DOHH2 (cell line): Measurements from ENCODE around the gene ARL11.

Source experiments
- H3F3A ChIP-seq: fragments of 200-600 bp; sonication (generic), shearing (Covaris generic); 2 replicates; pipeline ENCODE4 v1.6.0; 2016; ENCODE audit warnings: antibody characterized with exemption, mild to moderate bottlenecking; ENCODE audit not compliant: control insufficient read depth, insufficient read depth
- H3K27ac ChIP-seq: fragments of 200-600 bp; sonication (generic); 2 replicates; pipeline ENCODE4 v1.5.1; 2014; ENCODE audit warnings: low read depth, mild to moderate bottlenecking, low read length, moderate library complexity
- H3K27me3 ChIP-seq: fragments of 200-600 bp; sonication (generic); 2 replicates; pipeline ENCODE4 v1.6.1; 2014; ENCODE audit warnings: mild to moderate bottlenecking, low read length, mixed read lengths; ENCODE audit not compliant: control insufficient read depth
- H3K36me3 ChIP-seq: fragments of 200-600 bp; sonication (generic); 2 replicates; pipeline ENCODE4 v1.6.1; 2014; ENCODE audit warnings: mild to moderate bottlenecking, low read length, moderate library complexity, mixed read lengths; ENCODE audit not compliant: control insufficient read depth
- H3K4me1 ChIP-seq: fragments of 200-600 bp; sonication (generic); 2 replicates; pipeline ENCODE4 v1.6.1; 2014; ENCODE audit warnings: mild to moderate bottlenecking, low read length, mixed read lengths; ENCODE audit not compliant: control insufficient read depth
- H3K4me2 ChIP-seq: fragments of 200-600 bp; sonication (generic); 2 replicates; pipeline ENCODE4 v1.6.0; 2014; ENCODE audit warnings: mild to moderate bottlenecking, low read length, moderate library complexity
- H3K4me3 ChIP-seq: fragments of 200-600 bp; sonication (generic); 2 replicates; pipeline ENCODE4 v1.5.1; 2014; ENCODE audit warnings: mild to moderate bottlenecking, low read length, mixed read lengths
- H3K79me2 ChIP-seq: fragments of 200-600 bp; sonication (generic); 2 replicates; pipeline ENCODE4 v1.6.1; 2014; ENCODE audit warnings: mild to moderate bottlenecking, low read length, mixed read lengths; ENCODE audit not compliant: control insufficient read depth
- H3K9me2 ChIP-seq: fragments of 200-600 bp; sonication (generic); replicated peaks from 2 replicates; pipeline ENCODE4 v1.6.1; 2014; ENCODE audit warnings: mild to moderate bottlenecking, low read length, mixed read lengths; ENCODE audit not compliant: control insufficient read depth
- H3K9me3 ChIP-seq: fragments of 200-600 bp; sonication (generic); 2 replicates; pipeline ENCODE4 v1.6.1; 2014; ENCODE audit warnings: antibody characterized with exemption, low read length, mixed read lengths; ENCODE audit not compliant: control insufficient read depth, insufficient read depth
- H4K20me1 ChIP-seq: fragments of 200-600 bp; sonication (generic); 2 replicates; pipeline ENCODE4 v1.6.0; 2014; ENCODE audit warnings: low read depth, mild to moderate bottlenecking, antibody characterized with exemption, low read length, moderate library complexity; ENCODE audit not compliant: control insufficient read depth, insufficient read depth
- CTCF ChIP-seq: fragments of 200-600 bp; sonication (generic); IDR thresholded peaks from one replicate; pipeline ENCODE4 v1.5.1; 2014; ENCODE audit warnings: antibody characterized with exemption, mild to moderate bottlenecking, low read depth, low read length; ENCODE audit not compliant: poor library complexity, severe bottlenecking
- EZH2phosphoT487 ChIP-seq: fragments of 200-600 bp; sonication (generic); IDR thresholded peaks from 2 replicates; pipeline ENCODE4 v1.6.1; 2017; ENCODE audit warnings: borderline replicate concordance, mild to moderate bottlenecking, antibody characterized with exemption, low read length, moderate library complexity, mixed read lengths

ARL11 gene

GRCh38 chr13:49584771-49585182 lies 43.5 kb upstream of the ARL11 start:
- Histone ChIP-seq H3K36me3 (peaks cover 26% of the 10 kb centered on the region), H3K9me2 (no peaks in the 10 kb centered on the region), H4K20me1 (no peaks in the 10 kb centered on the region), H3K4me1 (peaks cover 30% of the 10 kb centered on the region), H3K9me3 (no peaks in the 10 kb centered on the region), H3K27me3 (no peaks in the 10 kb centered on the region), H3K4me3 (peak overlapping the region; percentile 97), H3K27ac (peak overlapping the region; percentile 80), H3F3A (peaks cover 8% of the 10 kb centered on the region), H3K4me2 (peak overlapping the region; percentile 94), H3K79me2 (peaks cover 45% of the 10 kb centered on the region)
- TF ChIP-seq CTCF (no peak), EZH2phosphoT487 (no peak)

DNA sequence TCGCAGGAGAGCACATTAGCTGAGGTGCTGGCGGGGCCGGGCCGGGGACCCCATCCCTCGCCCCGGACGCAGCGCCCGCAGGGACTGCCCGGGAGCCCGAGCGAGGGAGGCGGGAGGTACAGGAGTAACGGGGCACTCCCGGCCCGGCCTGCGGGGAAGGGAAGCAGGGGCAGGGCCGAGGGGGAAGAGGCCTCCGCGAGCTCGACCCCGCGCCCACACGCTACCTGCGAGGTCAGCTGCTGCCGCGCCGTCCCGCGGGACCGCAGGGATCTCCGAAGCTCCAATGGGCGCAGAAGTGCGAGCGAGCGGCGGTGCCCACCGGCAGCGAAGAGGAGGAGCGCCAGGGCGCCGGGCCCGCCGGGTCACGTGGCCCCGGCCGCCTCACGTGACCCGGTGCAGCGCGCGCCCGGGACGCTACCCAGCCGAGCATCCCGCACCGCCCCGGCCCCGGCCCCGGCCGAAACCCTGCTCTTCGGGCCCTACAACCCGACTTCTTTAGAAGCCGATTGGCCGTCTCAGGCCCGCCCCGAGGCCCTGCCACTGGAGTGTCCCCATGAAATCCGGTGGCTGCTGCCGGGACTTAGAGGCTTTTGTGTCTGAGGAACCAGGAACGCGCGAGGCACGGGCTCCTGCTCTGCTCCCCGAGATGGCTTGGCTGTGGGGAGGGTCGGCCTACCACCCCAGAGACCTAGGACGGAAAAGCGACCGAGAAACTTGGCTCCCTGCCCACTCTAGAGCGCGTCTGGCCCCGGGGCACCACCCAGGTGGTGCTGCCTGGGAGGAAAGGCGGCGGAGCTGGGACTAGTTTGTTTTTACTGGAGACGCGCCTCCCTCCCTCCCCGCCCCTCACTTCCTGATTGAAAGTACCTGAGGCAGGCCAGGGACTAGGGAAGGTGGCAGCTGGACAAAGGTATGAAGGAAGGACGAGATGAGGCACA lies 42.8 kb upstream of the ARL11 start, which contains the start of gene RCBTB1:
Gene RCBTB1, minus strand, starts transcription at position 339 of the 938 bp plus-strand sequence. CDS start 18,279 bp downstream, outside the sequence.
- TF ChIP-seq CTCF: no peak
- H3K27ac ChIP-seq: peak within 1 kb of the TSS; percentile 80
- H3K9me2 ChIP-seq: no peaks in the 10 kb centered on the region
- H3K36me3 ChIP-seq: peaks cover 19% of the 10 kb centered on the region
- no peaks in the 10 kb centered on the region for H3K9me3 ChIP-seq
- H3K4me3 ChIP-seq: peak within 1 kb of the TSS; percentile 97
- H3K27me3 ChIP-seq: no peaks in the 10 kb centered on the region
- peaks cover 30% of the 10 kb centered on the region for H3K4me1 ChIP-seq
- no peaks in the 10 kb centered on the region for H4K20me1 ChIP-seq
- H3K79me2 ChIP-seq: peaks cover 44% of the 10 kb centered on the region
- peaks cover 8% of the 10 kb centered on the region for H3F3A ChIP-seq
- peak within 1 kb of the TSS; percentile 94 for H3K4me2 ChIP-seq

DNA sequence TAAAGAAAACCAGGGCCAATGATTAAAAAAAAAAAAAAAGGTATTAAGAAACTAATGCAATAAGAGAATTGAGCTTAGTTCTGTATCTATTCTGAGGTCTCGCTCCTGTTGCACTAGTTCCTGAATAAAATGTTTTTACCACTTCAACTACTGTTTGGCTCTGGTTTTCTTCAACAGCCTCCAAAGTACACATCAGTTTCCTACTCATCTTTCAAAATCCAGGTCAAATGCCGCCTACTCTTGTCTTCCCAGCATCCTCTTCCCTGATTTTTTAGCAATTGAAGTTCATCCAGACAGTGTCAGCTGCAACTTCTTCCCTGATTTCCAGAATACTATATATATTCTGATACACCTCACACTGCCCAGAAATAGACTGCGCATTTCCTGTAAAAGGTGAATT lies 41.6 kb upstream of the ARL11 start:
- Histone ChIP-seq H3K36me3 (peaks cover 9% of the 10 kb centered on the region), H3K79me2 (peaks cover 33% of the 10 kb centered on the region), H3K4me2 (no peak overlapping the region; the same call in 1 of the 2 replicates), H3K27me3 (no peaks in the 10 kb centered on the region), H3K27ac (no peak overlapping the region), H4K20me1 (no peaks in the 10 kb centered on the region), H3K9me2 (no peaks in the 10 kb centered on the region), H3K4me1 (peaks cover 24% of the 10 kb centered on the region), H3K4me3 (no peak overlapping the region), H3K9me3 (no peaks in the 10 kb centered on the region), H3F3A (peaks cover 8% of the 10 kb centered on the region)
- TF ChIP-seq CTCF (no peak), EZH2phosphoT487 (no peak)
